ENCODE results near the gene TGFBR1. TPM values are rescaled to one million over a fixed set of nuclear protein-coding genes. Genes with fewer than 3 reads are reported as not detected.

The TGFBR1 gene
- total RNA-seq, 1 donor from 2014 or later = 203 TPM

DNA sequence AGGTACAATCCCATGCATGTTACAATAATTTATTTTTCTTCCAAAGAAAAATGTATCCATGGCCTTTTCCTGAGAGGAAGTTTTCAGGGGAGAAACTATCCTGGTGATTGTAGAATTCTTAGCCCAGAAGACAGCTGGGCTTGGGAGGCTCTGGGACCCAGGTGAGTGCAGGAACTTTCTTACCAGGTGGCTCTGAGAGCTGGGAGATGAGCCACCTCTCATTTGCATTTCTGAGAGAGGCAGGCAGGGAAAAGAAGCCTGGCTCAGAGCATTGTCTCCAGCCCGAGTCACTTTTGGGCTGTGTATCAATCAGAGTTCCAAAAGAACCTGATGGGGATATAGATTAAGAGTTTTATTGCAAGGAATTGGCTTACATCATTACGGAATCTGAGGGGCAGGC lies 64.2 kb downstream of the TGFBR1 start:
- Histone ChIP-seq H4K20me1 (ENCODE audit: insufficient read depth, low read length) (no peaks in the 10 kb centered on the region), H2AFZ (ENCODE audit: low read depth, low read length) (no peak overlapping the region), H3K79me2 (ENCODE audit: insufficient read depth, low read length) (no peaks in the 10 kb centered on the region), H3K4me1 (ENCODE audit: insufficient read depth, low read length) (no peaks in the 10 kb centered on the region), H3K27me3 (ENCODE audit: insufficient read depth, low read length) (peaks cover 16% of the 10 kb centered on the region), H3K9ac (ENCODE audit: low read length) (no peak overlapping the region), H3K9me3 (ENCODE audit: insufficient read depth, low read depth, low read length) (no peaks in the 10 kb centered on the region), H3K4me2 (ENCODE audit: low read length) (no peak overlapping the region), H3K4me3 (ENCODE audit: insufficient read depth, low read depth, low read length) (no peak overlapping the region), H3K36me3 (ENCODE audit: insufficient read depth, low read length) (no peaks in the 10 kb centered on the region), H3K27ac (ENCODE audit: low read depth, low read length) (no peak overlapping the region)
- Mint-ChIP-seq H3K27me3 (ENCODE audit: low read depth, unreplicated experiment) (no peaks in the 10 kb centered on the region), H3K36me3 (ENCODE audit: low read depth, unreplicated experiment) (no peaks in the 10 kb centered on the region), H3K4me1 (ENCODE audit: low read depth, unreplicated experiment) (peaks cover 8% of the 10 kb centered on the region), H3K27ac (ENCODE audit: unreplicated experiment) (no peak overlapping the region), H3K4me3 (ENCODE audit: unreplicated experiment) (no peak overlapping the region), H3K9me3 (ENCODE audit: unreplicated experiment) (no peaks in the 10 kb centered on the region)
- FAIRE-seq = no peak
- DNase-seq (ENCODE audit: low read depth) = no peak
- no peak for TF ChIP-seq EZH2 (IDR thresholded peaks at IDR 0.05; ENCODE audit: insufficient read depth, low read length)
- TF ChIP-seq, protein P1, sequence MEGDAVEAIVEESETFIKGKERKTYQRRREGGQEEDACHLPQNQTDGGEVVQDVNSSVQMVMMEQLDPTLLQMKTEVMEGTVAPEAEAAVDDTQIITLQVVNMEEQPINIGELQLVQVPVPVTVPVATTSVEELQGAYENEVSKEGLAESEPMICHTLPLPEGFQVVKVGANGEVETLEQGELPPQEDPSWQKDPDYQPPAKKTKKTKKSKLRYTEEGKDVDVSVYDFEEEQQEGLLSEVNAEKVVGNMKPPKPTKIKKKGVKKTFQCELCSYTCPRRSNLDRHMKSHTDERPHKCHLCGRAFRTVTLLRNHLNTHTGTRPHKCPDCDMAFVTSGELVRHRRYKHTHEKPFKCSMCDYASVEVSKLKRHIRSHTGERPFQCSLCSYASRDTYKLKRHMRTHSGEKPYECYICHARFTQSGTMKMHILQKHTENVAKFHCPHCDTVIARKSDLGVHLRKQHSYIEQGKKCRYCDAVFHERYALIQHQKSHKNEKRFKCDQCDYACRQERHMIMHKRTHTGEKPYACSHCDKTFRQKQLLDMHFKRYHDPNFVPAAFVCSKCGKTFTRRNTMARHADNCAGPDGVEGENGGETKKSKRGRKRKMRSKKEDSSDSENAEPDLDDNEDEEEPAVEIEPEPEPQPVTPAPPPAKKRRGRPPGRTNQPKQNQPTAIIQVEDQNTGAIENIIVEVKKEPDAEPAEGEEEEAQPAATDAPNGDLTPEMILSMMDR (IDR thresholded peaks at IDR 0.05; ENCODE audit: insufficient read depth, low read depth, low read length) = no peak

DNA sequence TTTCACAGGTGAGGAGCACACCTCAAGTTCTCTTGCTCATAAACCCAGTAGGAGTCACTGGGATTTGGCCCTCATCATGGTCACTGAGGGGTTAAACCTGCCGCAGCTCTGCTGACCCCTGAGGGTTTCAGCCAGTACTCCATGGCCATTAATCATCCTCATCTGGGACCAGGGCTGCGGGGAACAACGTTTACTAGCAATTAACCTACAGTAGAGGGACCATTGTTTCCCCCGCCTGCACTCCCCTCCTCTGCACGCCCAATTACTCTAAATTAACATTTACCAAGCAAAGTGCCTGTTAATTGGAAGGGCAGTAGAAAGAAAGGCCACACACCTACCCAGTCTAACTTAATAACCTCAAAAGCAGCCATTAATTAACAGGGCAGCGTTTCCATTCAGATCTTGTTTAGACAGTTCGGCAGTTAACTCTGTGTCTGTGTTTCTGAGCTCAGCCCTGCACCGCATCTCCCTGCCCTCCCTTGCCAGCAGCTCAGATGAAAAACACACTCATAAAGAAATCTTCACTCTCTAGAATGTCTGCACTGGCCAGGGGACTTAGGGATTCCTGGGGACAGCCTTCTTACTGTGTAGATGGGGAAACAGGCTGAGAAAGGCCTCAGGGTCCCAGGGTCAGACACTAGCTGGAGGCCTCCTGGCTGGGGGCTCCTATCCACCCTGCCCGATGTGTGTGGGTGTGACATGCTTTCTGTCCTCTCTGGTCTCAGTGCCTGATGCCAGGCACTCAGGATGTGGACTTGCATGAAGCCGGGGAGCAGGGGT lies 65.3 kb downstream of the TGFBR1 start:
- Mint-ChIP-seq H3K4me1 (ENCODE audit: low read depth, unreplicated experiment) (peaks cover 8% of the 10 kb centered on the region), H3K27ac (ENCODE audit: unreplicated experiment) (no peak overlapping the region)

More for the DNA sequence above, 65.3 kb downstream of the TGFBR1 start:
- DNase-seq (ENCODE audit: low read depth) (no peak), FAIRE-seq (no peak)
- peak overlapping the region; percentile 24 for H2AFZ ChIP-seq (ENCODE audit: low read depth, low read length)
- no peak overlapping the region for H3K27ac ChIP-seq (ENCODE audit: low read depth, low read length)
- no peaks in the 10 kb centered on the region for H4K20me1 ChIP-seq (ENCODE audit: insufficient read depth, low read length)
- TF ChIP-seq, protein P1 (IDR thresholded peaks at IDR 0.05; ENCODE audit: insufficient read depth, low read depth, low read length) = no peak
- no peak for TF ChIP-seq EZH2 (IDR thresholded peaks at IDR 0.05; ENCODE audit: insufficient read depth, low read length)
- Mint-ChIP-seq H3K27me3 (ENCODE audit: low read depth, unreplicated experiment) (no peaks in the 10 kb centered on the region), H3K4me3 (ENCODE audit: unreplicated experiment) (no peak overlapping the region), H3K36me3 (ENCODE audit: low read depth, unreplicated experiment) (no peaks in the 10 kb centered on the region), H3K9me3 (ENCODE audit: unreplicated experiment) (no peaks in the 10 kb centered on the region)
- H3K4me1 ChIP-seq (ENCODE audit: insufficient read depth, low read length) = no peaks in the 10 kb centered on the region
- H3K36me3 ChIP-seq (ENCODE audit: insufficient read depth, low read length) = no peaks in the 10 kb centered on the region
- no peaks in the 10 kb centered on the region for H3K9me3 ChIP-seq (ENCODE audit: insufficient read depth, low read depth, low read length)
- H3K27me3 ChIP-seq (ENCODE audit: insufficient read depth, low read length) = peaks cover 16% of the 10 kb centered on the region
- H3K4me2 ChIP-seq (ENCODE audit: low read length) = no peak overlapping the region
- H3K79me2 ChIP-seq (ENCODE audit: insufficient read depth, low read length) = no peaks in the 10 kb centered on the region
- H3K4me3 ChIP-seq (ENCODE audit: insufficient read depth, low read depth, low read length) = no peak overlapping the region
- no peak overlapping the region for H3K9ac ChIP-seq (ENCODE audit: low read length)
